T47D (cell line): ENCODE data around the gene PLEKHA8.

Experiments
- DNase-seq, 2 experiments: peaks; one replicate each; pipeline versions ENCODE4 v3.0.0 to v3.0.0-alpha.2; 2011 to 2012; ENCODE audit warnings: low read depth in 1 of 2, low spot score in 1 of 2
- JUND ChIP-seq: IDR thresholded peaks from 2 replicates; pipeline ENCODE4 v1.6.1; 2012; ENCODE audit warnings: low read depth
- in situ Hi-C: cut with HindIII; loops from 2 replicates; pipeline ENCODE4 v1.10.0; 2016; ENCODE audit warnings: low sequenced_read_pairs, low pct_unique_long_range_greater_than_20kb

The PLEKHA8 gene

DNA sequence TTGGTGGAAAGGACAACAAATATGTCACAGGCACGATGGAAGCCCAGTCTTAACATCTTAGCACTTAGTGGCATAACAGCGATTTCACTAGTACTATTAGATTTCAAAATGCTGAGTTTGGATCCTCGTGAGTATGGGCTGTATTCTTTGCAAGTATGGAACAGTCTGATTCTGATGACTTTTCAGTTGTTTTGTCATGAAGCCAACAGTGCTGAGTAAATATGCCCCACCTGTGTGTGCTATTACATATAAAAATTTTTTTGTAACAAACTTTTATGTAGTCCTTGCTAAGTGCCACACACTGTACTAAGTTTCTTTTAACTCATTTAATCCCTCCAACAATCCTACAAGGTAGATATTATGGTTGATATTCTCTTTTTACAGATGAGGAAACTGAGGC is 137.4 kb downstream of the PLEKHA8 start:
- DNase-seq: no peak
- in situ Hi-C loops: no loop called here
- no peak for TF ChIP-seq JUND

DNA sequence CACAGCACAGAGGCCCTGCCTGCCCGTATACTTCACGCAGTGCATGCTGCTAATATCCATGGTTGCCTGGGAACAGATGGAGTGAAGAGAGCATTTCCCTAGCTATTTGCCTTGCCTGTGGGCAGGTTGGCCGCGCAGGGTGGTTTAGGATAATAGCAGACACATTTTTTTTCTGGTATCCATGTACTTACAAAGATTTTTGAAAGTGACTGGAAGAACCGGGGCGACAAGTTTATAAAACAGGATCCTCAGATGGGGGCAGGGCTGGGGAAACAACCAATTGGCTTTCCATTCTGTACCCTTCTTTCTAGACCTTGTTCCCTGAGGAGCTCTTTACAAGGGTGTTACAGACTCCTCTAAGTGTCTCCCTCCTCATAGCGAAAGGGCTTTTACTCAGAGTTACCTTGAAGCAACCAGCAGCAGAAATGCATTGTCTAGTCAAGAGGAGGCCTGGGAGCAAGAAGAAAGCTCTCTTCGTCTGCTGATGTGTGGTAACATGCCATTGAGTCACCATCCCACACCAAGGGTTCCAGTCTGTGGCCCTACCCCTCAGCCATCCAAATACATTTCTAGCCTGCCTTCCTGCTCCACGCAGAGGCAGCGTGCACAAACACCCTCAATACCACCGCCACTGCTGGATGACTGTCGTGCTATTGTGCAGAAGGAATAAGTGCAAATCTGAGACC is 138.1 kb downstream of the PLEKHA8 start:
- DNase-seq: peak; percentile 39 to 92
- TF ChIP-seq JUND: no peak
- in situ Hi-C loops: no loop called here

DNA sequence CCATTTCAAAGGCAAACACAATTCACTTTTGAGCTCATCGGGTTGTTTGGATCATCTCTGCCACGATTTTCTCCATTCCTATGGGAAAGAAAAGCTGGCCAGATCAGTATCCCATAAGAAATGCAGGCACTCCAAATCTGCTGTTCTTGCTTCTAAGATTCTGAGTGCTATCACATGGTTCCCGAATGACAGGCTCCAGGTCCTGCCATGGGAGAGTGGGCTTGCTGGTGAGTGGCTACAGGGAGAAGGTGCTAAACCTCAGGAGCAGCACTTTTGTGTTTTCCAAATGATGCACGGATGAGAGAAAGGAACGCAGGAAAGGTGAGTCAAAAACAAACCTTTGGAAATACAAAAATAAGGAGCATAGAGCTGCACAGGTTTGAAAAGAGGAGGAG is 138.6 kb downstream of the PLEKHA8 start:
- no peak for TF ChIP-seq JUND
- in situ Hi-C loops: no loop called here
- no peak for DNase-seq

DNA sequence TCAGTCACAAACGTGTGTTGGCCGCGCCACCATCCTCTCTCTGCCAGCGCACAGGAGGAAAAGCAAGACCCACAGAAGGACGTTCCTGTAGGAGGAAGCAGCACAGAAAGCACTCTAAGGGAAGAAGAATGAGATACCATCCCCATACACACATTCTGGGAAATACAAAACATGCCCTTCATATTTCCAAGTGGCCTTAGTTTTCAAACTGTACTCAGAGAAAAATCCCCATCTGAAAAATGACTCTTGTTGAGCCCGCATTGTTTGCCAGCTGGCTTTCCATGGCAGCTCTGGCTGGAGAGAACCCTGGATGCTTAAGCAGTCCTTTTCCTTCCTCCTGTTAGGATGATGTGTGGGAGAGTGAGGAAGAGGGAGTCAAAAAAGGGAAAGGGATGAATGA is 139.7 kb downstream of the PLEKHA8 start:
- no peak for DNase-seq
- in situ Hi-C loops: no loop called here
- TF ChIP-seq JUND: no peak

DNA sequence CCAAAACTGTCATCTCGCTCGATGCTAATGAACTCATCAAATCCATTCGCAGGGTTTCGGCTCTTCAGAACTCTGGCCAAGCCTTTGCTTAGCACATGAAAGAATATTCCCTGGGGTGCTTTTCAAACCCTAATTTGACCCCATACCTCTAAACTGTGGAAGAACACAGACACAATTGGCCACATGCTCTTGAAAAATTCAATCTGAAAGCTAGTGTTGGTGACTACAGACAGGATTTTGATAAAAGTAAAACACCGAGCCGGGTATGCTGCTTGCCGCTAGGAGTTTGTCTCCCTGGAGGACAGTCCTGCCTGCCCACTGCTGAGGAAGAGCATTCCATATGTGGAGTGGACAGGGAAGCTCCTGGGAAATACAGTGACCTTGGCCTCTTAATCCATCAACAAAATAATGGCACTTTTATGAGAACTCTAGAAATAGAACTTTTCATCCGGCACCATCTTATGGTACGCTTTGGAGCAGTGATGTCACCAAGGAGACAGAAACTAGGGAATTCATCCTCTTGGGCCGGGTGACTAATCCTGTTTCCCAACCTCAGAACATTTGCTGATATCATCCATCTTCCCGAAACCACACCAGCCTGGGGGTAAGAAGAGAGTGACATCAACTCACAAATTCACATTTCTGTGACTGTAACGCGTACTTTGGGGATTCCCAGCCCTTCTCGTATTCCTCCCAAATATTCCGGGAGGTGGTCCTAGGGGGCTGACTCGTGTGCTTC is 140.8 kb downstream of the PLEKHA8 start:
- in situ Hi-C loops: no loop called here
- TF ChIP-seq JUND: no peak
- DNase-seq: peak in 1 of 2 experiments; percentile 56

DNA sequence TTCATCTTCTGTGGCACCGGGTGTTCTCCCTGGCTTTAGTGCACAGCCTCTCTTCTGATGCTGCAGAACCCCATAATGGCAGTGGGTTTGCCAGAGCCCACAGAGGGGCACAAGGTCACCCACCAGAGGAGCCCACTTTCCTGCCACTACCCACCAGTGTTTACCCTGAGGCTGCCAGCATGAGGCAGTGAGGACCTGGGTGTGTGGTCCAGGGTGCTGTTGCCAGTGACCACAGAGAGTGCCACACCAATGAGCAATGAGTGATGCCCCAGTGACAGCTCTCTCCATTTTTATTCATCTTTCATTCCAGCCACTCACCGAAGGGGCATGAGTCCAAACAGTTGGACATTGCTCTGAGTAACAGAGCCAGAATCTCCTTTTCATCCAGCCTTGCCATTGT is 141.4 kb downstream of the PLEKHA8 start:
- DNase-seq: no peak
- no peak for TF ChIP-seq JUND
- in situ Hi-C loops: no loop called here

DNA sequence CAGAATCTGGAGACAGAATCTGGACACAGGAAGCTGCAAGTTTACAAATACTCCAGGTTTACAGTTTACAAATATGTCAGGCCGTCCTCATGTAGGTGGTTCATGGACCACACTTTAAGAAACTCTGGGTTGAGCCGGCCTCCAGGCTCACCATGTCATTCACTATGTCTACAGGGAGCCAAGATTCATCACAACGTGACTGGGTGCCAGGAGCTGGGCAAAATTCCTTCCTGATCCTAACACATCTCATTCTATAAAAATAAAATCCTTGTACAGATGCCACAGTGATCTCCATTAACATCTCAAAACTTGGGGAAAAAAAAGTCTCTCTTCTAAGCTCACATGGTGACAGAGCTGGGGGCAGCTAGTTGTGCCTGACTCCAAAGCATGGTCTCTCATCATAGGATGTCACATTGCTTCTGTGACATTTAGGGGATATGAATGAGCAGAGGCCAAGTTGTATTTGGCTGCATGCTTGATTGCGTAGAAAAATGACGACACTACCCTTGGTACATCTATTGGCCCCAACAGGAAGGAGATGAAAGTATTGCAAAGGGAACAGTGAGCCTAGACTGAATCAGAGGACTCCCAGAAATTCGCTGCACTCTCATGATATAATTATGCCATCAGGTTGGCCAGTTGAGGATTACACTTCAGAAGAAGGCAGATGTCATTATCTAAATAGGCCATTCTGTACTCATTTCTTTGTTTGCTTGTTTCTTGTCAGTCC is 142.4 kb downstream of the PLEKHA8 start:
- no peak for TF ChIP-seq JUND
- peak in 1 of 2 experiments; percentile 39 for DNase-seq
- in situ Hi-C loops: no loop called here

DNA sequence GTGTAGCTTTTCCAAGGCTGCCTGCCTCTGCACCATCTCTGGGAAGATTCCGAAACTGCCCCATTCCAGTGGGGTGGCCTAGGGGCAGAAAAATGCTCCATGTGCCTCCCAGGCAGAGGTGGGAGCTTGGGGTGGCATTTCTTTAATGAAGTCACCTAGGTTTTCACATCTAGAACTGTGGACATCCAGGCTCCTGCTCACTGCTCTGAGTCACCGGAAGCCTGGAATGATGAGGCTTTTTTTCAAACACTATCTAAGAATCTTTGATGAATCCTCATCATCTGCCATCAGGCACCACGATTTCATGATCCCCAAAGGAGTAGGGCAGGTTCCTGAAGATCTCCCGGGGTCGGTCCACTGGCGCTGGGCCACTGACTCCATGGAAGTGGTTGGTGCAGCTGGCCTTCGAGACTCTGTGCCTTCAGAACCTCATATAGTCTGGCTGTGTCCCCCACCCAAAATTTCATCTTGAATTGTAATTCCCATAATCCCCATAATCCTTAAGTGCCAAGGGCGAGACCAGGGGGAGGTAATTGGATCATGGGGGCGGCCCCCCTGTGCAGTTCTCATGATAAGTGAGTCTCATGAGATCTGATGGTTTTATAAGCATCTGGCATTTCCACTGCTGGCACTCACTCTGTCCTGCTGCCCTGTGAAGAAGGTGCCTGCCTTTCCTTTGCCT is 143.7 kb downstream of the PLEKHA8 start:
- no peak for DNase-seq

DNA sequence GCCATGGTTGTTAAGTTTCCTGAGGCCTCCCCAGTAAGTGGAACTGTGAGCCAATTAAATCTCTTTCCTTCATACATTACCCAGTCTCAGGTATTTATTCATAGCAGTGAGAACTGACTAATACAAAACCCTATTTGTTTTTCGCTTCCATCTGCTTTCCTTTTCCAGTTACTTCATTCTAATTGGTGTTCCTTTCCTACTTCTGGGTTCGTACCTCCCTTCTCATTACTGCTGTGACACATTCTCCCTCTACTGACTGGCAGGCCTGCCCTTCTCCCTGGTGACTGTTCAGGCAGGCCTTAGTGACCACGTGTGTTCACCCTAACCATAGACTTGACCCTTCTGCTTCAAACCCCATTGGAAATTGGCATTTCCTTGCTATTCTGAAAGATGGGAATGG is 144.2 kb downstream of the PLEKHA8 start:
- DNase-seq: peak in 1 of 2 experiments; percentile 44
- in situ Hi-C loops: no loop called here
- no peak for TF ChIP-seq JUND

More for the DNA sequence above, 143.7 kb downstream of the PLEKHA8 start:
- TF ChIP-seq JUND: no peak
- in situ Hi-C loops: no loop called here

DNA sequence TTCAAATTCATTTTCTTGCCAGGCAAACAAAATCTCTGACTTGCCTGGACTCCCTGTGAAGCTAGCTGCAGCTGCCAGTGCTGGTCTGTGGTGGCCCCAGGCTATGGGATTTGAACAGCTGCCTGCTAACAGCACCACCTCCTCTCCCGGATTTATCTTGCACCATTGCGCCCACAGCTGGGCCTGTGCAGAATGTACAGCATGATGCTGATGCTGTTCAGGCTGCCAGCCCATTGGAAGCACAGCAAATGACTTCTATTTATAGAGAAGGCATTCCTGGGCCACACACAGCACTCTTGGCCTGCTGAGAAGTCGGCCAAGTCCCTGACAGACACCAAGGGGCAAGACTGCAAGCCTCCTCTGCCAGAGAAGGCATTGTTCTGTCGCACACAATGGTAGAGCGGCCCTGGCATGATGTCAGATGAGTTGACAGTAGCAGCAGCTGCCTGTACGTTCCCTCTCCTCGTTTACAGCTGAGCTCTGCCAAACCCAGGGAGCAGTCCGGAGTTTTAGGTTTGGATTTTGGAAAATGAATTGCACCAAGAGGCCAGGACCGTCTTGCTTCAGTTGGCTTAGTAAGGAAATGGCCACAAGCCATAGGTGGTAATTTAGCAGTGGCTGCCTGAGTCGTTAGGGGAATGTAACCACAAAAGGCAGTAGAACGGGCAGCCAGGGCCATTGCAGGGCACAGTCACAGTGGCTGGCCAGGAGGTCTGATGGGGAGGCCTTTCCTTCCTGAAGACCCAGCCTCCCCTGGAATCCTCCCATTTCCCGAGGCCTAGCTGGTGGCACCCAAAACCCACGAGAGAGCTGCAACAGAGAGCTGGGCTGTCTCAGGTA is 145.1 kb downstream of the PLEKHA8 start:
- TF ChIP-seq JUND: no peak
- in situ Hi-C loops: no loop called here
- peak; percentile 31 to 95 for DNase-seq

DNA sequence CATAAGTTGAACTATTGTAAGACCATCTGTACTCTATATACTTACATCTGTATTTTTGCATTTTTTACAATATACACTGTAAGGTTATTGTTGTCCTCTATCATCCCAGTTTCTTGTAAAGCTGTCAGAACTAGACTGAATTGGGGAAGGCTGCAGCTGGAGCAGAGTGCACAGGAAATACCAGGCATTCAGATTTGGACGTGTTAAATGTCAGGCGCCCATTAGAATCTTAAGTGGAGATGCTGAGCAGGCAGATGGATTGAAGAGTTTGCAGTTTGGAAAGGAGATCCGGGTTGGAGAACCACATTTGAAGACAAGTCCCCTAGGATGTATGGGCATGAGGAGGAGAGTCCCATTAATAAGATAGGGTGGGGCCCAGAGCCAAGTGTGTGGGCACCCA is 147.0 kb downstream of the PLEKHA8 start:
- in situ Hi-C loops: no loop called here
- TF ChIP-seq JUND: no peak

More for the DNA sequence above, 147.0 kb downstream of the PLEKHA8 start:
- no peak for DNase-seq
